Germinal center (tissue), 1 donor: Measurements from ENCODE around the gene CYP21A2.

Experiments
- DNase-seq: peaks from one replicate; pipeline ENCODE4 v3.0.0; 2012; ENCODE audit warnings: mixed read lengths, low spot score

The CYP21A2 gene

DNA sequence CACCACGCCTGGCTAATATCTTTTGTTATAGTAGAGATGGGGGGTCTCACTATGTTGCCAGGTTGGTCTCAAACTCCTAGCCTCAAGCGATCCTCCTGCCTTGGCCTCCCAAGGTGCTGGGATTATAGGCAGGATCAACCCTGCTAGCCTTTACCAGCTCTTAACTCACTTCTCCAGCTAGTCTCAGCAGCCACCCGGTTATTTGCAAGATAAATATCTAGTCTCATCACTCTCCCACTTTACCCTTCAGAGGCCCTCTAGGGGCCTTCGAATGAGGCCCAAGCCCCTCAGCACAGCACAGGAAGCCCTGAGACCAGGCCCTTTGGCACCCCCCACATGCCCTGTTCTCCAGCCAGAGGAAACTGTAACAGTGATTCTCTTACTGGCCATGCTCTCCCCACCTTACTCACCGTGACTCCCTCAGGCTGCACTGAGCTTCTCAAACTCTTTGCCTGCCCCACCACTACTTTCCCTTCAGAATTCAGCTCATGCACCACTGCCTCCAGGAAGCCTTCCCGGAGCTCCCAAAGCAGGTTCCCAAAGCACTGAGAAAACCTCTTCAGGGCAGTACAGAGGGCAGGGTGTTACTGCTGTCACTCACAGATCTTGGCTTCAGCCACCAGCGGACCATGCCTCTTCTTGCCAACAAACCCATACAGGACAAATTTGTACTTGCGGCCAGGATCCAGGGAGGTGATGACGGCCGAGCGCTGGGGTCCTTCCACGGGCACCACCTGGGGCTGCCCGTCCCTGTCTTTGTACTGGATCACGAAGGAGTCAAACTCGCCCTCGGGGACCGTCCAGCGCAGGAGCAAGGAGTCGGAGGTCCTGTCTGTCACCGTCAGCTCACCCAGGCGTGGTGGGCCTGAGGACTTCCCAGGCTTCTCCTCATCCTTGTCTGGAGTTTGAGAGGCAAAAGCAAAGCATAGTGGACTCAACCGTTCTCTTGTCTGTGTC, 45.9 kb downstream of the CYP21A2 start:
- DNase-seq, result no peak

GRCh38 chr6:32084780-32085179, 46.6 kb downstream of the CYP21A2 start:
- DNase-seq, result no peak

GRCh38 chr6:32085759-32086459, 47.7 kb downstream of the CYP21A2 start:
- DNase-seq, result no peak

DNA sequence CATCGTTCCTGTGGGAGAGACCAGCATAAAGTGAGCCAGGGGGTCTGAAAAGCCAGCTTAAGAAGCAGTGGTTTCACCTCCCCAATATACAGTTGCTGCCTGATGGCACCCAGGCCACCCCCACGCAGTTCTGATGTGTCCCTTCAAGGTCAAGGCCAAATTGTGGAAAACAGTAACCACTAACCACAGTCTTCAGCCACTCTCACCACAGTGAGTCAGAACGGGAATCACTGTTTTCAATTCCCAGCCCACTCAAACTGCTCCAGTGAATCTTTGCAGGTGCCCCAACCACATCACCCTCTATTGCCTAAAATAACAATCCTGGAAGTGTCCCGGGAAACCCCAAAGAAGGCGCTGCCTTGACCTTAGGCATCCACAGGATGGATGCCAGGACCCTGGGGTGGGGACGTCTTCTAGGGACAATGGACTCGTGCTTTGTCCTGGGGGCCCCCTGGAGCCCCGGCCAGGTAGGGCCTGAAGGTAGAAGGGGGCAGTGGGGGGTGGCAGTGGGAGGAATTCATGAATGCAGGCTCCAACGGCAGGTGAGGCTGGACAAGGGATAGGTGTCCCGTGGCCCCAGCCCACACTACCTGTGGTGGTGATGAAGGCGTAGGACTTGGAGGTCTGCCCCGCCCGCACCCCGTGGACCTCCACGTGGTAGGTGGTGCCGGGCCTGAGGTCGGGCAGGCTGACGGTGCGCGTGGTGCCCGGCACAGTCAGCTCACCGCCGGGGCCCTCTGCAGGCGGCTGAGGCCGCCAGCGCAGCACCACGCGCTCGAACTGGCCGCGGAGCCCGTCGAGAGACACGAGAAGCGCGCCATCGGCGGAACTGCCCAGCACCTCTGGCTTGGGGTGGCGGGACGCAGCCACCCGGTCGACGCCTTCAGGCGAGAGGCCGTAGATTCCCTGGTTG, 48.7 kb downstream of the CYP21A2 start:
- DNase-seq, result no peak

- DNase-seq, result peak; percentile 76
These were observed 49.6 kb downstream of the CYP21A2 start for GRCh38 chr6:32087574-32088486.

GRCh38 chr6:32088487-32089049, 50.4 kb downstream of the CYP21A2 start:
- DNase-seq, result no peak

GRCh38 chr6:32089082-32089828, 51.0 kb downstream of the CYP21A2 start:
- no peak for DNase-seq
